HG03442 (cell line): ENCODE data around the gene ANXA9.

Source experiments
- ATAC-seq: cut with Tn5 transposase; IDR thresholded peaks from one replicate; pipeline ENCODE4 v1.9.1; 2021; ENCODE audit warnings: mild to moderate bottlenecking, moderate library complexity; ENCODE audit not compliant: unreplicated experiment

ANXA9 gene

DNA sequence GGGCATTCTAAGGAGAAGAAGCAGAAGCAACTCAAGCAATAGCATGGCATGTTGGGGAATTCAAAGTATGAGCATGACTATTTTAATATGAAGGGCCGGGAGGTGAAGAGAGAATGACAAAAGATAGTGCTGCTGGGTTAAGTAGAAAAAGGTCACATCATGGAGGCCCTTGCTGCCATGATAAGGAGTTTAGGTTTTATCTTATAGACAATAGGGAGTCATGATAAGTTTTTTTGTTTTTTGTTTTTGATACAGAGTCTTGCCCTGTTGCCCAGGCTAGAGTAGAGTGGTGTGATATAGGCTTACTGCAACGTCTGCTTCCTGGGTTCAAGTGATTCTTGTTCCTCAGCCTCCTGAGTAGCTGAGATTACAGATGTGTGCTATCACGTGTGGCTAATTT is 57.4 kb downstream of the ANXA9 start:
- no peak for ATAC-seq

GRCh38 chr1:151043163-151043562 is 61.1 kb downstream of the ANXA9 start:
- no peak for ATAC-seq
